NT2/D1 (cell line): ENCODE measurements around the gene HLX.

Experiments used
- SUZ12 ChIP-seq: IDR thresholded peaks from 2 replicates; pipeline ENCODE4 v1.6.1; 2011; ENCODE audit not compliant: insufficient read length, insufficient read depth; ENCODE audit errors: extremely low read depth
- YY1 ChIP-seq: IDR thresholded peaks from 2 replicates; pipeline ENCODE4 v1.6.1; 2011; ENCODE audit not compliant: insufficient read length, insufficient read depth
- ZNF274 ChIP-seq: IDR thresholded peaks from 2 replicates; pipeline ENCODE4 v1.6.1; 2011; ENCODE audit warnings: mild to moderate bottlenecking, low read depth, low read length

GRCh38 chr1:220918285-220918951, 39.2 kb downstream of the HLX start:
- TF ChIP-seq ZNF274: no peak
- TF ChIP-seq YY1: no peak
- TF ChIP-seq SUZ12: no peak
